Measurements from ENCODE around the gene IGSF5. TPM values are rescaled to one million over a fixed set of nuclear protein-coding genes. Genes with fewer than 3 reads are reported as not detected.

IGSF5 gene
- total RNA-seq, 4 donors from 2014 or later, result 0.50 to 1.9 TPM; not detected in 2

DNA sequence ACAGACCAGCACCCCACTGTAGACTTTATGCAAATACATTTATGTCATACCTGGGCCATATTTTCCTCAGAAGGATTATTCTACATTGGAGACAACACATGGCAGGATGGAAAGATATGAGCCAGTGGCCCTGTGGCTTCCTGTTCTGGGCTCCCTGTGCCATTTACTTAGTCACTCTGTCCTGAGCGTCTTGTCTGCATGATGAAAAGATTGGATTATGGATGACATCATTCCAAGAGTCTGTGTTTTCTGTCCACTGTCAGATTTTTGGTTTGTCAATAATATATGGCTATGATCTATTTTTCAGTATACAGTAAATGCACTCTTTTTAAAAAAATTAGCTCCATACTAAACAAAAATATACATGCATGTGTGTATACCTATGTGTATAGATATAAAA lies 30.8 kb downstream of the IGSF5 start:
- 73 to 80% methylated on average over 1 of the region's 1 CpG for WGBS, 2 donors (ENCODE audit: low coverage in 1 of 2)
- H3K4me3 ChIP-seq, result no peak overlapping the region

DNA sequence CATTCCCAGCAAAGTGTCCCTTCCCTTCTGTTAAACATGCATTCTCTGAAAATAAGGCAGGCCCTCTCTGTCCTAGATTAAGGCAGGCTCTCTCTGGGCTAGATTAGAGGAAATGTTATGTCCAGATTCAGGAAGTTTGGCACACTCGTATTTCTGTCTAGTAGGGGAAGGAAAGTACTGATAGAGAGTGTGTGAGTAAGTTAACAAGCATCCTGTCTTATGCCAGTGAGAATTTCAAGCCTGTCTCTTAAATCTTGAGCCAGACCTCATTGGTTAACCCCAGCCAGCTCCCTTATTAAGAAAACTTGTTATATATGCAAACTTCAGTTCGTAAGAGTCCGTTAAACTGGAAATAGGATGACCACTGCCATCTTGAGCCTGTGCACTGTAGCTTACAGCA lies 31.6 kb downstream of the IGSF5 start:
- ATAC-seq, result no peak
- TF ChIP-seq, protein P1, sequence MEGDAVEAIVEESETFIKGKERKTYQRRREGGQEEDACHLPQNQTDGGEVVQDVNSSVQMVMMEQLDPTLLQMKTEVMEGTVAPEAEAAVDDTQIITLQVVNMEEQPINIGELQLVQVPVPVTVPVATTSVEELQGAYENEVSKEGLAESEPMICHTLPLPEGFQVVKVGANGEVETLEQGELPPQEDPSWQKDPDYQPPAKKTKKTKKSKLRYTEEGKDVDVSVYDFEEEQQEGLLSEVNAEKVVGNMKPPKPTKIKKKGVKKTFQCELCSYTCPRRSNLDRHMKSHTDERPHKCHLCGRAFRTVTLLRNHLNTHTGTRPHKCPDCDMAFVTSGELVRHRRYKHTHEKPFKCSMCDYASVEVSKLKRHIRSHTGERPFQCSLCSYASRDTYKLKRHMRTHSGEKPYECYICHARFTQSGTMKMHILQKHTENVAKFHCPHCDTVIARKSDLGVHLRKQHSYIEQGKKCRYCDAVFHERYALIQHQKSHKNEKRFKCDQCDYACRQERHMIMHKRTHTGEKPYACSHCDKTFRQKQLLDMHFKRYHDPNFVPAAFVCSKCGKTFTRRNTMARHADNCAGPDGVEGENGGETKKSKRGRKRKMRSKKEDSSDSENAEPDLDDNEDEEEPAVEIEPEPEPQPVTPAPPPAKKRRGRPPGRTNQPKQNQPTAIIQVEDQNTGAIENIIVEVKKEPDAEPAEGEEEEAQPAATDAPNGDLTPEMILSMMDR (IDR thresholded peaks at IDR 0.05), result no peak
- no peak for TF ChIP-seq POLR2AphosphoS5 (IDR thresholded peaks at IDR 0.05)
- no peak for TF ChIP-seq POLR2A (IDR thresholded peaks at IDR 0.05)
- TF ChIP-seq EP300 (IDR thresholded peaks at IDR 0.05), result no peak
- Histone ChIP-seq H3K4me3 (no peak overlapping the region), H3K4me1 (no peaks in the 10 kb centered on the region), H3K27me3 (no peaks in the 10 kb centered on the region), H3K36me3 (no peaks in the 10 kb centered on the region), H3K27ac (no peak overlapping the region), H3K9me3 (no peaks in the 10 kb centered on the region)
- 23 to 34% methylated on average over 2 to 3 of the region's 3 CpGs for WGBS, 2 donors (ENCODE audit: low coverage in 1 of 2)

More for the DNA sequence above, 30.8 kb downstream of the IGSF5 start:
- TF ChIP-seq, protein P1 (IDR thresholded peaks at IDR 0.05), result no peak
- TF ChIP-seq EP300 (IDR thresholded peaks at IDR 0.05) (no peak), POLR2A (IDR thresholded peaks at IDR 0.05) (no peak), POLR2AphosphoS5 (IDR thresholded peaks at IDR 0.05) (no peak)
- H3K27ac ChIP-seq, result no peak overlapping the region
- no peak for ATAC-seq
- H3K36me3 ChIP-seq, result no peaks in the 10 kb centered on the region
- no peaks in the 10 kb centered on the region for H3K9me3 ChIP-seq
- no peaks in the 10 kb centered on the region for H3K4me1 ChIP-seq
- no peaks in the 10 kb centered on the region for H3K27me3 ChIP-seq

DNA sequence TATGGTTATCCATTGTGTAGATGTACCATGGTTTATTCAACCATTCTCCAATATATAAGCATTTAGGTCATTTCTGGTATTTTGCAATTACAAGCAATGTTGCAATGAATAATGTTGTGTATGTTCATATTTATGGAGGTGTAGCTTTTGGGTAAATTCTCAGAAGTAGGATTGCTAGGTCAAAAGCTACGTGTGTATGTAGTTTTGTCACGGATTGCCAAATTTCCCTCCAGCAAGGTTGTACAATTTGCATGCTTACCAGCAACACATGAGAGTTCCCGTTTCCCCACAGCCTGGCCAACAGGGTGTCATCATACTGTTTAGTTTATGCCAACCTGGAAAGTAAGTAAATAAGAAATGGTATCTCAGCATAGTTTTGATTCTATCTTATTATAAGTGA lies 36.3 kb downstream of the IGSF5 start:
- TF ChIP-seq, protein P1 (IDR thresholded peaks at IDR 0.05), result no peak
- no peak for TF ChIP-seq EP300 (IDR thresholded peaks at IDR 0.05)
- TF ChIP-seq POLR2AphosphoS5 (IDR thresholded peaks at IDR 0.05), result no peak
- no peak for TF ChIP-seq POLR2A (IDR thresholded peaks at IDR 0.05)
- Histone ChIP-seq H3K4me1 (no peaks in the 10 kb centered on the region), H3K27me3 (no peaks in the 10 kb centered on the region), H3K36me3 (no peaks in the 10 kb centered on the region), H3K4me3 (no peak overlapping the region), H3K9me3 (no peaks in the 10 kb centered on the region), H3K27ac (no peak overlapping the region)
- WGBS, 2 donors (ENCODE audit: low coverage in 1 of 2), result 84 to 96% methylated on average over 3 of the region's 3 CpGs
- ATAC-seq, result no peak

DNA sequence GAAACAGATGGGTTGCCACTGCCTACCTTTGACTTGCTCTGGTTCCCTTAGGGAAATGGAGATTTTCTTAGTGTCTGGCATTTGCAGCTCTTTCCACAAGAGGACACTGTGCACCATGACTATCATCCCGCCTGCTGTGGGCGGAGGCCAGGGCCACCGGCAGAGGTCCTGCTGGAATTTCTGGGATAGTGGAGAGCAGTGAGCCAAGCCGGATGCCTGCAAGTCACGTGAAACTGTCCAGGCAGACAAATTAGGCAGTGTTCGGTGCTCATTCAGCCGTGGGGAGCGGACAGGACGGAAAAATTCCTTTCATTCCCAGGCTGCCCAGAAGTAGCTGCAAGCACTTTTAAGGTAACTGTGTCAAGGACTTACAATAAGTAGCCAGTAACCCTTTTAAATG lies 43.4 kb downstream of the IGSF5 start:
- 0 to 19% methylated on average over 3 to 8 of the region's 9 CpGs for WGBS, 2 donors (ENCODE audit: low coverage in 1 of 2)
- H3K4me1 ChIP-seq, result peaks cover 0 to 12% (median 0%) of the 10 kb centered on the region in 3 donors
- TF ChIP-seq EP300 (IDR thresholded peaks at IDR 0.05) (no peak), POLR2A (IDR thresholded peaks at IDR 0.05) (no peak), POLR2AphosphoS5 (IDR thresholded peaks at IDR 0.05) (peak; percentile 72)
- TF ChIP-seq, protein P1 (IDR thresholded peaks at IDR 0.05), result peak; percentile 61 to 97 (median 92)
- ATAC-seq, result peak; percentile 99
- H3K9me3 ChIP-seq, result no peaks in the 10 kb centered on the region
- no peak overlapping the region for H3K4me3 ChIP-seq
- no peaks in the 10 kb centered on the region for H3K36me3 ChIP-seq
- H3K27ac ChIP-seq, result peak overlapping the region in 3 of 4 donors; percentile 53 to 74 (median 54)
- H3K27me3 ChIP-seq, result no peaks in the 10 kb centered on the region

DNA sequence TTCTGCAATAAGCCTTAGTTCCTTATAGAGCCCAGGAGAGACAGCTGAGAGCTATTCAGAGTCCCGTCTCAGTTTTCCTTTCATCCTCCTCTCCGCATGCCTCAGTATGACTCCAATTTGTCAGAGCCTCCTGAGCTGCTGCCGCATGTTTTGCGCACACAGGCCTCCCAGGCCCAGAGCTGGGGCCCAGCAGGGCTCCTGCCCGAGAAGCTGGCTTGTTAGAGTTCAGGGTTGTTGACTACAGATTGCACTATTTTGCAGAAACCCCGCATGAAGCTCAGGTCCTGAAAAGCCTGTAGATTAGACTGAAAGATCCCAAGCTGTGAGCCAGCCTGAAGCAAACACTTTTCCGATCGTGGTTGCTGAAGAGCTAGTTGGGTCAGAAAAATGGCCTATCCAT lies 51.5 kb downstream of the IGSF5 start:
- Histone ChIP-seq H3K4me3 (no peak overlapping the region), H3K9me3 (no peaks in the 10 kb centered on the region), H3K36me3 (no peaks in the 10 kb centered on the region), H3K27ac (no peak overlapping the region), H3K4me1 (no peaks in the 10 kb centered on the region), H3K27me3 (no peaks in the 10 kb centered on the region)
- TF ChIP-seq EP300 (IDR thresholded peaks at IDR 0.05) (no peak), POLR2A (IDR thresholded peaks at IDR 0.05) (no peak), POLR2AphosphoS5 (IDR thresholded peaks at IDR 0.05) (no peak)
- TF ChIP-seq, protein P1 (IDR thresholded peaks at IDR 0.05), result no peak
- WGBS, 2 donors (ENCODE audit: low coverage in 1 of 2), result 100% methylated on average over 2 of the region's 8 CpGs; no CpG with 5 or more reads in 1 of the 2 donors
- ATAC-seq, result no peak
